IMR-90 (cell line): ENCODE results near the gene TLR9.

Source experiments
- BHLHE40 ChIP-seq: fragments of 150-350 bp; IDR thresholded peaks from 2 replicates; pipeline ENCODE4 v1.6.1; 2016; ENCODE audit warnings: mild to moderate bottlenecking, low read depth, low read length
- CTCF ChIP-seq: conservative IDR thresholded peaks from 2 replicates; pipeline ENCODE4 v1.5.1; 2012; ENCODE audit warnings: mild to moderate bottlenecking, low read depth, low read length, improper control_type of control experiment
- MAFK ChIP-seq: IDR thresholded peaks from 2 replicates; pipeline ENCODE4 v1.6.1; 2012; ENCODE audit warnings: low read depth, low read length, improper control_type of control experiment
- MXI1 ChIP-seq: IDR thresholded peaks from 2 replicates; pipeline ENCODE4 v1.6.1; 2012; ENCODE audit warnings: low read depth, mild to moderate bottlenecking, low read length, moderate library complexity, borderline replicate concordance
- USF2 ChIP-seq: fragments of 150-350 bp; IDR thresholded peaks from 2 replicates; pipeline ENCODE4 v1.6.1; 2017; ENCODE audit warnings: mild to moderate bottlenecking, antibody characterized with exemption, low read length, low read depth

DNA sequence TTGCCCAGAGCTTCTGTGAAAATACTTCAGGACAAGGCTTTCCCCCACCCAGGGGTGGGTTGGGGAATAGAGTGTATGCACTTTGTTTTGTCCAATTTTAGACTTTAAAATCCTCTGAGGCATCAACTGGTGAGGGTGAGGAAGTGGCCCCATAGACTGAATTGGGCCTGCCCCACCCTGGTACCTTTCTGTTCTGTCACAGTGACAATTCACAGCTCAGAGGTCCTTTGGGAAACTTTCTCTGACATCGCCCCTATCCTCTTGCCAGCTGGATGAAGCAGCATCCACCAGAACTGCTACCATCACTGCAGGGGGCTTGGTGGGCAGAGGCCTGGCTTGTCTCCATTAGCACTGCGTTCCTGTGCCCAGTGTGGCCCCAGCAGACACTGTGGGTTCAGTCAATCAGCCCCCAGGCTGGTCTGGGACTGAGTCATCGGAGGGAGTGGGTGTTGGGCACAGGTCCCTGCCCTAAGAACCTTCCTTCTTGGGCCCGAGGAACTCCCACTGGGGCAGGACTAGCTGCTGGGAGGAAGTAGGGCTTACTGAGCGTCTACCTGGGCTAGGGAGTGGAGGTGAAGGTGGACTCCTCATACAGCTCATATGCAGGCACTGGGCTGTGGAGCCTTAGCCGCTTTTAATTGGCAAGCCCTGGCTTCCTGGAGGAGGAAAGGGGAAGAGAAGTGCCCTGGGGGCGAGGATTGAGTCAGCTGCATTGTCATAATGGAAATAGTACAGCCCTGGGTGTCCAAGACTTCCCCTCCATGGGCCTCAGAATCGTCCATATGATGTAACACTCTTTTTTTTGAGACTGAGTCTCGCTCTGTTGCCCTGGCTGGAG lies 18.6 kb upstream of the TLR9 start:
- TF ChIP-seq CTCF (no peak), MXI1 (no peak), BHLHE40 (no peak), MAFK (no peak), USF2 (no peak)
